ENCODE data around the gene AGO3. TPM values are rescaled to one million over a fixed set of nuclear protein-coding genes. Genes with fewer than 3 reads are reported as not detected.

AGO3 gene
- total RNA-seq, 2 experiments from 2014 or later, result 22.5 to 42.0 TPM

- no TSS peak for BruUV-seq (replicated peaks)
- Histone ChIP-seq H3K4me3 (ENCODE audit: low read depth, low read length, poor library complexity, severe bottlenecking) (no peak overlapping the region), H3K36me3 (ENCODE audit: insufficient read depth, low read length) (no peaks in the 10 kb centered on the region), H3K79me2 (ENCODE audit: insufficient read depth, low read depth, low read length) (no peaks in the 10 kb centered on the region), H3K4me1 (ENCODE audit: insufficient read depth, low read length, poor library complexity, severe bottlenecking) (no peaks in the 10 kb centered on the region), H4K20me1 (ENCODE audit: insufficient read depth, low read length) (no peaks in the 10 kb centered on the region), H3K9me3 (ENCODE audit: low read length) (no peaks in the 10 kb centered on the region), H3K9me2 (ENCODE audit: insufficient read depth, low read length) (no peaks in the 10 kb centered on the region), H3K27ac (ENCODE audit: low read depth, low read length, poor library complexity, severe bottlenecking) (no peak overlapping the region), H2AFZ (ENCODE audit: low read length) (no peak overlapping the region), H3K4me2 (ENCODE audit: low read length) (no peak overlapping the region)
- no peak for DNase-seq (ENCODE audit: low spot score)
- ChIA-PET POLR2A (no interaction called here), CTCF (ENCODE audit: unreplicated experiment) (no interaction called here)
- intact Hi-C loops (cut with micrococcal nuclease; ENCODE audit: unreplicated experiment), result no loop called here
- no peak for TF ChIP-seq EZH2phosphoT487 (IDR thresholded peaks at IDR 0.05; ENCODE audit: borderline replicate concordance, low read depth, low read length)
- no peak for TF ChIP-seq CTCF (conservative IDR thresholded peaks at IDR 0.05; ENCODE audit: low read length)
Observed at GRCh38 chr1:36112823-36113222, 181.9 kb downstream of the AGO3 start.

GRCh38 chr1:36114371-36114770, 183.5 kb downstream of the AGO3 start:
- BruUV-seq (replicated peaks), result no TSS peak

More at GRCh38 chr1:36114371-36114770, 183.5 kb downstream of the AGO3 start:
- intact Hi-C loops (cut with micrococcal nuclease; ENCODE audit: unreplicated experiment), result no loop called here
- H2AFZ ChIP-seq (ENCODE audit: low read length), result no peak overlapping the region
- no peaks in the 10 kb centered on the region for H3K4me1 ChIP-seq (ENCODE audit: insufficient read depth, low read length, poor library complexity, severe bottlenecking)
- H4K20me1 ChIP-seq (ENCODE audit: insufficient read depth, low read length), result no peaks in the 10 kb centered on the region
- CTCF ChIA-PET (ENCODE audit: unreplicated experiment), result no interaction called here
- H3K36me3 ChIP-seq (ENCODE audit: insufficient read depth, low read length), result no peaks in the 10 kb centered on the region
- no peaks in the 10 kb centered on the region for H3K9me2 ChIP-seq (ENCODE audit: insufficient read depth, low read length)
- H3K27ac ChIP-seq (ENCODE audit: low read depth, low read length, poor library complexity, severe bottlenecking), result no peak overlapping the region
- TF ChIP-seq CTCF (conservative IDR thresholded peaks at IDR 0.05; ENCODE audit: low read length) (no peak), EZH2phosphoT487 (IDR thresholded peaks at IDR 0.05; ENCODE audit: borderline replicate concordance, low read depth, low read length) (no peak)
- no peaks in the 10 kb centered on the region for H3K79me2 ChIP-seq (ENCODE audit: insufficient read depth, low read depth, low read length)
- POLR2A ChIA-PET, result interaction anchor here (0.7 kb wide), 3 partner anchors 25 to 1123 kb away, joined by 3 to 5 read pairs (median 3); no protein-coding TSS in a partner anchor
- DNase-seq (ENCODE audit: low spot score), result no peak
- H3K9me3 ChIP-seq (ENCODE audit: low read length), result no peaks in the 10 kb centered on the region
- no peak overlapping the region for H3K4me2 ChIP-seq (ENCODE audit: low read length)
- no peak overlapping the region for H3K4me3 ChIP-seq (ENCODE audit: low read depth, low read length, poor library complexity, severe bottlenecking)
